Pancreas (tissue), 10 donors: Measurements from ENCODE around the gene C12orf42. TPM values are rescaled to one million over a fixed set of nuclear protein-coding genes. Genes with fewer than 3 reads are reported as not detected.

Source experiments
- ATAC-seq, 4 donors: fragments of 200-7000 bp; cut with Tn5 transposase; one replicate each; pipeline versions ENCODE4 v1.8.0 to v1.9.1; 2020; ENCODE audit warnings: mild to moderate bottlenecking in 4 of 4, moderate library complexity in 4 of 4
- DNase-seq, 6 donors: peaks; one replicate each; pipeline ENCODE4 v3.0.0-alpha.2; 2020
- FAIRE-seq: peaks from 2 replicates; lab custom pipeline; 2012; peaks lifted over from hg19 to GRCh38; lab: Jason Lieb, UNC
- H3K27ac ChIP-seq, 4 donors: fragments of 200-600 bp; sonication (generic); 1 replicate in 3 of 4; 2 replicates in 1 of 4; pipeline versions ENCODE4 v1.5.0 to v1.8.0; 2020
- H3K27me3 ChIP-seq, 4 donors: fragments of 200-600 bp; one replicate each; pipeline ENCODE4 v1.8.0; 2021
- H3K36me3 ChIP-seq, 3 donors: fragments of 200-600 bp; sonication (generic) in 1 of 3; one replicate each; pipeline versions ENCODE4 v1.5.0 to v1.8.0; 2020 to 2021
- H3K4me1 ChIP-seq, 3 donors: fragments of 200-600 bp; one replicate each; pipeline ENCODE4 v1.8.0; 2021
- H3K4me3 ChIP-seq, 4 donors: fragments of 200-600 bp; sonication (generic) in 2 of 4; one replicate each; pipeline versions ENCODE4 v1.5.0 to v1.8.0; 2020 to 2021
- H3K9me3 ChIP-seq, 4 donors: fragments of 200-600 bp; one replicate each; pipeline ENCODE4 v1.8.0; 2021
- CTCF ChIP-seq, 4 donors: fragments of 200-600 bp; sonication (generic) in 3 of 4; IDR thresholded peaks; one replicate each; pipeline versions ENCODE4 v1.5.0 to v1.8.0; 2021; ENCODE audit warnings: antibody characterized with exemption in 4 of 4
- WGBS, 2 donors: extraction: QIAGEN DNeasy Blood & Tissue Kit; methylation state at CpG; one replicate each; pipeline ENCODE4 v1.1.7; 2013; 5-methylcytosine and 5-hydroxymethylcytosine counted together
- intact Hi-C, 3 donors: fragments of 100-400 bp; cut with DNase I; formaldehyde crosslinking; loops; one replicate each; pipeline versions ENCODE4 v1.11.1 to v1.14.2; 2022
- polyA plus RNA-seq, 2 donors: library from polyadenylated mRNA; stranded (reverse); fragments of 200-250 nt; gene quantifications; one replicate each; pipeline ENCODE4 v1.2.3, GENCODE V29; 2013
- total RNA-seq, 6 donors: library from RNA; stranded (reverse); fragmentation: NEBNext Ultra II Directional in 4 of 6; extraction: Animal tissue kit (Norgen Biotek cat#: 25700) in 4 of 6; gene quantifications; one replicate each; pipeline versions ENCODE4 v1.2.1 to v1.2.4, GENCODE V29; 2021 to 2023
- donor health status: healthy with polysubstance abuse.
- donor health status: DM: no; HTN: no; CAD: no; lungs with moderate emphysema.
- donor health status: DM: no; HTN: no; CAD: no.
- donor health status: control.
- donor health status: control.
- donor health status: Bipolar disorder and iron deficiency.
- donor health status: DM: yes; HTN: yes; CAD: no.
- donor health status: DM: no; HTN: no; CAD: no.
- donor health status: DM: no; HTN: no; CAD: no.
- donor health status: DM: yes; HTN: yes; CAD: no.

Gene C12orf42
- total and polyA plus RNA-seq, 8 donors, result not detected

- FAIRE-seq (no peak), ATAC-seq (no peak), DNase-seq (no peak)
- TF ChIP-seq CTCF (IDR thresholded peaks at IDR 0.05), result no peak
- Histone ChIP-seq H3K27ac (no peak overlapping the region), H3K27me3 (no peaks in the 10 kb centered on the region), H3K9me3 (no peaks in the 10 kb centered on the region), H3K4me1 (no peaks in the 10 kb centered on the region), H3K36me3 (no peaks in the 10 kb centered on the region), H3K4me3 (no peak overlapping the region)
- WGBS, 2 donors, result 57 to 65% methylated on average over 2 of the region's 2 CpGs
- intact Hi-C loops, result no loop called here
These were observed 192.3 kb downstream of the C12orf42 start for GRCh38 chr12:103303484-103303883.

GRCh38 chr12:103301642-103302591, 193.9 kb downstream of the C12orf42 start:
- Histone ChIP-seq H3K4me1 (no peaks in the 10 kb centered on the region), H3K9me3 (no peaks in the 10 kb centered on the region), H3K36me3 (no peaks in the 10 kb centered on the region), H3K4me3 (no peak overlapping the region), H3K27me3 (no peaks in the 10 kb centered on the region), H3K27ac (no peak overlapping the region)
- FAIRE-seq (no peak), ATAC-seq (no peak), DNase-seq (peak in 1 of 6 donors; percentile 31)
- intact Hi-C loops, result no loop called here
- 15 to 19% methylated on average over 41 to 43 of the region's 43 CpGs for WGBS, 2 donors
- no peak for TF ChIP-seq CTCF (IDR thresholded peaks at IDR 0.05)

- Histone ChIP-seq H3K4me1 (no peaks in the 10 kb centered on the region), H3K27me3 (no peaks in the 10 kb centered on the region), H3K27ac (no peak overlapping the region), H3K4me3 (no peak overlapping the region), H3K36me3 (no peaks in the 10 kb centered on the region), H3K9me3 (no peaks in the 10 kb centered on the region)
- intact Hi-C loops, result no loop called here
- no peak for TF ChIP-seq CTCF (IDR thresholded peaks at IDR 0.05)
- 18 to 23% methylated on average over 3 of the region's 3 CpGs for WGBS, 2 donors
- no peak for FAIRE-seq
- DNase-seq, result no peak
- ATAC-seq, result no peak
These were observed 207.8 kb downstream of the C12orf42 start for GRCh38 chr12:103288016-103288415.

- Histone ChIP-seq H3K36me3 (no peaks in the 10 kb centered on the region), H3K9me3 (no peaks in the 10 kb centered on the region), H3K4me1 (no peaks in the 10 kb centered on the region), H3K4me3 (no peak overlapping the region), H3K27ac (no peak overlapping the region), H3K27me3 (peaks cover 0 to 3% (median 0%) of the 10 kb centered on the region in 4 donors)
- DNase-seq (no peak), ATAC-seq (no peak), FAIRE-seq (no peak)
- no peak for TF ChIP-seq CTCF (IDR thresholded peaks at IDR 0.05)
- intact Hi-C loops, result no loop called here
- 55 to 74% methylated on average over 2 of the region's 2 CpGs for WGBS, 2 donors
These were observed 213.6 kb downstream of the C12orf42 start for GRCh38 chr12:103282124-103282523.

GRCh38 chr12:103279444-103279843, 216.3 kb downstream of the C12orf42 start:
- Histone ChIP-seq H3K27ac (no peak overlapping the region), H3K4me1 (no peaks in the 10 kb centered on the region), H3K4me3 (no peak overlapping the region), H3K36me3 (no peaks in the 10 kb centered on the region), H3K27me3 (peaks cover 0 to 3% (median 0%) of the 10 kb centered on the region in 4 donors), H3K9me3 (no peaks in the 10 kb centered on the region)
- no peak for TF ChIP-seq CTCF (IDR thresholded peaks at IDR 0.05)
- DNase-seq (no peak), ATAC-seq (no peak), FAIRE-seq (no peak)
- 41 to 43% methylated on average over 2 of the region's 2 CpGs for WGBS, 2 donors
- intact Hi-C loops, result no loop called here
